Epithelial cell of proximal tubule (primary cell): ENCODE measurements around the gene CNTNAP3B. TPM values are rescaled to one million over a fixed set of nuclear protein-coding genes. Genes with fewer than 3 reads are reported as not detected.
"Not testable (repeated sequence)": the region's sequence is repeated elsewhere in the genome, so short reads cannot be mapped to it uniquely, and the experiment has no call there.

Experiments used
- DNase-seq: peaks from one replicate; pipeline ENCODE4 v3.0.0-alpha.2; 2011; ENCODE audit warnings: low read depth
- H3K4me3 ChIP-seq: 2 replicates; pipeline ENCODE4 v1.5.1; 2011; ENCODE audit warnings: low read depth, mild to moderate bottlenecking, low read length
- CTCF ChIP-seq: conservative IDR thresholded peaks from 2 replicates; pipeline ENCODE4 v1.5.1; 2012; ENCODE audit warnings: low read depth, mild to moderate bottlenecking, low read length
- total RNA-seq: library from RNA; depleted of rRNA; stranded (reverse); fragments of >200 nt; gene quantifications from 2 replicates; pipeline ENCODE4 v1.2.3, GENCODE V29; 2015

CNTNAP3B gene
- 10.3 and 10.8 TPM in 2 replicates for total RNA-seq

- DNase-seq = not testable (repeated sequence)
- peak within 1 kb of the TSS; percentile 48 for H3K4me3 ChIP-seq
These were observed at the start of gene CNTNAP3B for GRCh38 chr9:42129073-42129729. Gene CNTNAP3B, minus strand, starts transcription at chr9:42129426. Its CDS starts 332 bp downstream, at chr9:42129094.

GRCh38 chr9:42160299-42160698 is 31.1 kb upstream of the CNTNAP3B start:
- not testable (repeated sequence) for H3K4me3 ChIP-seq, DNase-seq
- peak; percentile 39 for TF ChIP-seq CTCF

GRCh38 chr9:42127056-42127841 is 2.0 kb downstream of the CNTNAP3B start:
- peak overlapping the region; percentile 48 for H3K4me3 ChIP-seq
- DNase-seq = peak; percentile 10

- H3K4me3 ChIP-seq, DNase-seq: not testable (repeated sequence)
These were observed 8.2 kb downstream of the CNTNAP3B start for GRCh38 chr9:42121007-42121406.

- DNase-seq, H3K4me3 ChIP-seq: not testable (repeated sequence)
These were observed 33.3 kb downstream of the CNTNAP3B start for GRCh38 chr9:42095929-42096328.

GRCh38 chr9:42084559-42084952 is 44.7 kb downstream of the CNTNAP3B start:
- DNase-seq, H3K4me3 ChIP-seq: not testable (repeated sequence)

GRCh38 chr9:42083877-42084558 is 45.2 kb downstream of the CNTNAP3B start:
- H3K4me3 ChIP-seq, DNase-seq: not testable (repeated sequence)

GRCh38 chr9:42080376-42080775 is 48.9 kb downstream of the CNTNAP3B start:
- H3K4me3 ChIP-seq, DNase-seq: not testable (repeated sequence)

GRCh38 chr9:42074868-42075267 is 54.4 kb downstream of the CNTNAP3B start:
- DNase-seq, H3K4me3 ChIP-seq: not testable (repeated sequence)

GRCh38 chr9:42071026-42071425 is 58.2 kb downstream of the CNTNAP3B start:
- not testable (repeated sequence) for DNase-seq, H3K4me3 ChIP-seq

- DNase-seq, H3K4me3 ChIP-seq: not testable (repeated sequence)
These were observed 59.0 kb downstream of the CNTNAP3B start for GRCh38 chr9:42070035-42070799.

- DNase-seq, H3K4me3 ChIP-seq: not testable (repeated sequence)
These were observed 75.4 kb downstream of the CNTNAP3B start for GRCh38 chr9:42053874-42054273.

- H3K4me3 ChIP-seq, DNase-seq: not testable (repeated sequence)
These were observed 78.5 kb downstream of the CNTNAP3B start for GRCh38 chr9:42050701-42051100.

- H3K4me3 ChIP-seq, DNase-seq: not testable (repeated sequence)
These were observed 84.7 kb downstream of the CNTNAP3B start for GRCh38 chr9:42044422-42045010.

GRCh38 chr9:42033541-42033940 is 95.7 kb downstream of the CNTNAP3B start:
- DNase-seq, H3K4me3 ChIP-seq: not testable (repeated sequence)

- not testable (repeated sequence) for H3K4me3 ChIP-seq, DNase-seq
These were observed 108.6 kb downstream of the CNTNAP3B start for GRCh38 chr9:42020639-42021038.
